Activated CD8-positive, alpha-beta memory T cell treated with anti-CD3 and anti-CD28 coated beads for 48 hours (primary cell): ENCODE results near the gene VEZT.
"Not testable (repeated sequence)": the region's sequence is repeated elsewhere in the genome, so short reads cannot be mapped to it uniquely, and the experiment has no call there.

Experiments
- DNase-seq, 3 experiments: peaks; one replicate each; pipeline ENCODE4 v3.0.0-alpha.2; 2020; ENCODE audit warnings: low read depth in 2 of 3, low spot score in 2 of 3

VEZT gene

DNA sequence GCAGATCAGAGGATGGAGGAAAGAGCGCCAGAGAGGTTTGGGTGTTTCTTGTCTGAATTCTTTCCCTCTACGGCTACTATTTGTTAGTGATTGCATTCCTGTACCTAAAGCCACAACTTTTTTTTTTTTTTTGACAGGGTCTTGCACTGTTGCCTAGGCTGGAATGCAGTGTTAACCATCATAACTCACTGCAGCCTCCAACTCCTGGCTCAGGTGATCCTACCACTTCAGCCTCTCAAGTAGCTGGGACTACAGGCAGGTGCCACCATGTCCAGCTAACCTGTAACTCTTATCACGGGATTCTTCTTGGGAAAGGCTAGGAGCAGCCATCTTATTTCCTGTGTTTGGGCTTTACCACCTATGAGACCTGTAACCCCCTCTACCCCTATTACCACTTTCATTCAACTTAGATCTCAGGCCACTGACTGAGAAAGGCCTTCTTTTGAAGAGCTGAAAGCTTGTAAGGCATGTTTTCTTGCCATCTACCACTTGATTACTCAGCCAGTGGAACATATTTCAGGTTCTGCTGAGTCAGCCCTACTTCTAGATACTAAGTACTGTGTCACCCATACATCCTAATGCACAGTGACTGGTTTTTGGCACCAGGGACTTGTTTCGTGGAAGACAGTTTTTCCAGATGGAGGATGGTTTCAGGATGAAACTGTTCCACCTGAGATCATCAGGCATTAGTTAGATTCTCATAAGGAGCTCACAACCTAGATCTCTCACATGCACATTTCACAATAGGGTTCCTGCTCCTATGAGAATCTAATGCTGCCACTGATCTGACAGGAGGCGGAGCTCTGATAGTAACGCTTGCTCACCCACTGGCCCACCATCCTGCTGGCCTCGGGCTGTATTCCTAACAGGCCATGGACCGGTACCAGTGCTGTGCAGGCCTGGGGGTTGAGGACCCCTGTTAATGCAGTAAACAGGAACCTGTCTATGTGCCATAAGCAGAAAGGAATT lies 6.9 kb downstream of the VEZT start:
- no peak for DNase-seq

DNA sequence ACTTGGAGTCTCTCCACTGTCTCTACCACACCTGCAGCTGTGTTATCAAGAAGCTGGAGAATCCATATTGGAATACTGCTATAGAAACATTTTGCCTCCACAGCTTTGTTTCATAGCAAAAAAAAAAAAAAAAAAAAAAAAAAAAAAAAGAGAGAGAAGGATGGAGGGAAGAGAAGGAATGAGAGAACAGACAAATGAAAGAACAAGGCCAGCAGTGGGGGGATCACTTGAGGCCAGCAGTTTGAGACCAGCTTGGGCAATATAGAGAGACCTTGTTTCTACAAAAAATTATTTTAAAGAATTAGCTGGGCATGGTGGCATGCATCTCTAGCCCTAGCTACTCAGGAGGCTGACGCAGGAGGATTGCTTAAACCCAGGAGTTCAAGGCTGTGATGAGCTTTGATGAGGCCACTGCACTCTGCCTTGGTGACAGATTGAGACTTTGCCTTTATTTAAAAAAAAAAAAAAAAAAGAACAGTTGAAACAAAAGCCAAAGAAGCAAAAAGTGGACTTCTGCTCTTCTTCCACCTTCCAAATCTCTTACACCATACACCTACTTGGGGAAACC lies 8.1 kb downstream of the VEZT start:
- DNase-seq = no peak

DNA sequence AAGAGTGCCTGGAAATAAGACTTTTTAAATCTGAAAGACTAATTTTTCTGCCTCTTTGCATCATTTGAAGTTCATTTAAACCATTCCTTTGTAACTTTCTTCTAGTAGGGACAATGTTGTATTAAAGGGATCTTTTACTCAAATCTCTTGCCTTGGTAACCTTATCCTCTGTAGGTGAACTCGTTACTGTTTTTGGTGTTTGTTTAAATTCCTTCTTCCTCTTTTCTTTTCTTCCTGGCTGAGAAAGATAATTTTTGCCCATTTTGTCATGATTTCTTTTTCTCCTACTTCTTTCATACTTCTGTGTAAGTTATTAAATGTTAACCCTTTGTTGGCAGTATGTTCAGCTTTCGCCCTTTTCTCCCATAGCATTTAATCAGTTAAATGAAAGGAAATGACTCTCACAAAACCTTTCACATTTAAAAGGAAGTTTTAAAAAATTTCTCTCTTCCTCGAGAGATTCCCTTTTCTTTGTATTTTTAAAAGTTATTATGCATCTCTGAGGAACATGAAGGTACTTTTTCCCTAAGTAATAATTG lies 10.3 kb downstream of the VEZT start:
- no peak for DNase-seq

GRCh38 chr12:95228617-95229016 lies 11.0 kb downstream of the VEZT start:
- DNase-seq = no peak

DNA sequence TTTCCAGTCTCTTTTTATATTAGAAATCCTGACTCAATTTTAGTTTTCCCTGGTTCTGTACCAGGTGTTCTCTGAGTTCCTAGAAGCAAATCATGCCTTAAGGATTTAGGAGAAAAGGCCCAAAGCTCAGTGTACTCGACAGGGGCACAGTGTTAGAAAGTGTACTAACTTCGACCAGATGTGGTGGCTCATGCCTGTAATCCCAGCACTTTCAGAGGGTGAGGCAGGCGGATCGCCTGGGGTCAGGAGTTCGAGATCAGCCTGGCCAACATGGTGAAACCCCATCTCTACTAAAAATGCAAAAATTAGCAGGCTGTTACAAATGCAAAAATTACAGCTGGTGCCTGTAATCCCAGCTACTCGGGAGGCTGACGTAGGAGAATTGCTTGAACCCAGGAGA lies 12.0 kb downstream of the VEZT start:
- no peak for DNase-seq

GRCh38 chr12:95230313-95230712 lies 12.7 kb downstream of the VEZT start:
- no peak for DNase-seq

- no peak for DNase-seq
These were observed 13.6 kb downstream of the VEZT start for GRCh38 chr12:95231190-95231589.

GRCh38 chr12:95234187-95234586 lies 16.6 kb downstream of the VEZT start:
- not testable (repeated sequence) for DNase-seq

- DNase-seq = not testable (repeated sequence)
These were observed 18.0 kb downstream of the VEZT start for GRCh38 chr12:95235621-95236020.

DNA sequence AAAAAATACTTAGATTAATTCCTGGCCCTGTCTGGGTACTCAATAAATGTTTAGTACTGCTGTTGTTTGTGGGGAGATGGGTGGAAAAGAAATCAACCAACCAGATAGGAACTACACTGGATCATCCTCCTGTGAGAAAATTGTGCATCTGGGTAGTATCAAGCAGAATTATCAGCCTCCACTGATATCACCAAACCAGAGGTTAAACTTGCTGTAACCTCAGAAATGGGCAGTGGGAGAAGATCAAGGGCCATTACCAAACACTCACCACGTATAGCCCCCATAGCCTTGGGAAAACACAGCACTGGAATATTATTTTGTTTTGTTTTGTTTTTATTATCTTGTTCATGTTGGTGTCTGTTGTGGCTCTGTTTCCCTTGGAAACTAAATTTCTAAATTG lies 19.7 kb downstream of the VEZT start:
- DNase-seq = no peak

- DNase-seq = no peak
These were observed 20.5 kb downstream of the VEZT start for GRCh38 chr12:95238150-95238549.

DNA sequence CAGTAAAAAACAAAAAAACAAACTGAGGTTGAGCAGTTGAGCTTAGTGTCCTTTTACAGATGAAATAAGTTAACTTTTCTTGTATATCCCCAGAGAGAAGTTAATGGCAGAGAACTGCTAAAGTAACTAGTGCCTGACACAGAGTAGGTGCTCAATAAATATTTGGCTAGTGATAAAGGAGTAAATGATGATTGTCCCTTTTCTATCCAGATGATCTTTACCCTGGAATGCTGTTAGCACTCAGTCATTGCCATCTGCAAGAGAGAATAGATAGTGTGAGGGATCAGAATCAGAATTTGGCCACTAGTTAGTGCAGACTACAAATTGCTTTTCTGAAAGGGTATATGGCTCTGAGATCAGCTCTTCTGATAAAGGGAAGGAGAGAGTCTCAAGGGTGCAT lies 21.6 kb downstream of the VEZT start:
- no peak for DNase-seq

DNA sequence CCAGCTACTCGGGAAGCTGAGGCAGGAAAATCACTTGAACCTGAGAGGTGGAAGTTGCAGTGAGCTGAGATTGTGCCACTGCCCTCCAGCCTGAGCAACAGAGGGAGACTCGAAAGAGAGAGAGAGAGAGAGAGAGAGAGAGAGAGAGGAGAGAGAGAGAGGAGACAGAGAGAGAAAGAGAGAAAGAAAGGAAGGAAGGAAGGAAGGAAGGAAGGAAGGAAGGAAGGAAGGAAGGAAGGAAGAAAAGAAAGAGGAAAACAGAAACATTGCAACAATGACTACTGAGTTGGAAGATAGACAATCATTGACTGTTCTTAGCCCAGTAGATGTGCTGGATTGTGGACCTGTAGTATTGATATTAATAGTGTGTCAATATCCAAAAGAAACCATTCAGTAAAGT lies 22.2 kb downstream of the VEZT start:
- DNase-seq = not testable (repeated sequence)

DNA sequence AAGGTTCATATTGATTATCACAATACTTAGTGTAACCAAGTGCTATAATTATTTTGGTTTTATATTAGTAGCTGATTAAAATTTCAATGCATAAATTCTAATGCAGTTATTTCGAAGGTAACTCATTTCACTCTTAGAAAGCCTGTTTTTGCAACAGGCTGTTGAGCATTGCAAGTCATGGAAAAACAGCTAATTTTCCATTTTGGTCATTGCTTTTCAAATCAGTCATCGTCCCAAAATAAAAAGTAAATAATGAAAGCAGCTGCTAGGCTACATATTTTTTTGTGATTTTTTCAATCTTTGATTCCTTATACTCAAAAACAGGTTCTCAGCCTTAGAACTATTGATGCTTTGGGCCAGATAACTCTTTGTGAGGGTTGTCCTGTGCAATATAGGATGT lies 22.9 kb downstream of the VEZT start:
- no peak for DNase-seq

DNA sequence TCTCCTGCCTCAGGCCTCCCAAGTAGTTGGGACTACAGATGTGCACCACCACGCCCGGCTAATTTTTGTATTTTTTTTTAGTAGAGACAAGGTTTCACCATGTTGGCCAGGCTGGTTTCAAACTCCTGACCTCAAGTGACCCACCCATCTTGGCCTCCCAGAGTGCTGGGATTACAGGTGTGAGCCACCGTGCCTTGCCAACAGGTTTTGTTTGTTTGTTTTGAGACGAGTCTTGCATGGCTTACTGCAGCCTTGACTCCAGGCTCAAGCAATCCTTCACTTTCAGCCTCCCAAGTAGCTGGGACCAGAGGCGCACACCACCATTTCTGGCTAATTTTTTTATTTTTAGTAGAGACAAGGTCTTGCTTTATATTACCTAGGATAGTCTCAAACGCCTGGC lies 23.5 kb downstream of the VEZT start:
- DNase-seq = not testable (repeated sequence)

GRCh38 chr12:95241761-95242506 lies 24.3 kb downstream of the VEZT start:
- no peak for DNase-seq

- no peak for DNase-seq
These were observed 26.0 kb downstream of the VEZT start for GRCh38 chr12:95243497-95244183.

GRCh38 chr12:95244350-95244749 lies 26.7 kb downstream of the VEZT start:
- no peak for DNase-seq

DNA sequence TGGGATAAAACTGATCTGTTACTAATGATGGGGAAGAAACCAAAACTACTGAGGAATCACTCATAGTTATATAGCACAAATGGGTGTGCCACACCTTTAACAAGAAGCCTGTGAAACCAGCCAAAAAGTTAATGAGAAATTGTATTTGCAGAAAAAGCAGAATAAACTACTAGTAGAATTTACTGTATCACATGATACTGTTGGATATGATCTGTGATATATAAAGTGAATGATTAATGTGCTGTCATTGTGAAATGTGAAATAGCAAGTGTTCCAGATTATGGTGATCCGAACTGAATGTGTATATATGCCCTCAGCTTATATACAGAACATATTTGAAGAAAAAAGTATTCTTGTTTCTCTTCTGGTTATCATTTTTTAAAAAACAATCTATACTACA lies 30.5 kb downstream of the VEZT start:
- no peak for DNase-seq

GRCh38 chr12:95248604-95249360 lies 31.2 kb downstream of the VEZT start:
- no peak for DNase-seq
